Measurements from ENCODE around the gene TC2N.
"Not testable (repeated sequence)": the region's sequence is repeated elsewhere in the genome, so short reads cannot be mapped to it uniquely, and the experiment has no call there.

The TC2N gene

DNA sequence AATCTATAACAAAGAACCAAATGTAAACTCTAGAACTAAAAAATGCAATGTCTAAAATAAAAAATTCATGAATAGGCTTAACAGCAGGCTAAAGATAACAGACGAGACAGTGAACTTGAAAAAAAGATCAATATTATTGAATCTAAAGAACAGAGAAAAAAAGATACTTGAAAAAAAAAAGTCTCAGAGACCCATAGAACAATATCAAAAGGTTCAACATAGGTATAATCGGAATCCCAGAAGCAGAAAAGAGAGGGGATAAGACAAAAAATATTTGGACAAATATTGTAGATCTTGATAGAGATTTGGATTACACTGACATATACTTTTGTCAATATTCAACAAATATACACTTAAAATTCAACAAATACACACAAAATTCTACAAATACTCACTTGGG is 56.6 kb downstream of the TC2N start:
- TF ChIP-seq CTCF (IDR thresholded peaks at IDR 0.05; ENCODE audit: control insufficient read depth, insufficient read depth, low read depth, low read length, missing control alignments) = no peak
- no peak overlapping the region for H3K4me3 ChIP-seq (ENCODE audit: control insufficient read depth, low read depth, low read length)
- no peak for DNase-seq (ENCODE audit: low read depth)

- no peak overlapping the region for H3K4me3 ChIP-seq (ENCODE audit: control insufficient read depth, low read depth, low read length)
- DNase-seq (ENCODE audit: low read depth) = no peak
- no peak for TF ChIP-seq CTCF (IDR thresholded peaks at IDR 0.05; ENCODE audit: control insufficient read depth, insufficient read depth, low read depth, low read length, missing control alignments)
These were observed 60.6 kb downstream of the TC2N start for GRCh38 chr14:91806716-91807115.

- DNase-seq (ENCODE audit: low read depth); H3K4me3 ChIP-seq (ENCODE audit: control insufficient read depth, low read depth, low read length): not testable (repeated sequence)
These were observed 61.2 kb downstream of the TC2N start for GRCh38 chr14:91806094-91806493.

DNA sequence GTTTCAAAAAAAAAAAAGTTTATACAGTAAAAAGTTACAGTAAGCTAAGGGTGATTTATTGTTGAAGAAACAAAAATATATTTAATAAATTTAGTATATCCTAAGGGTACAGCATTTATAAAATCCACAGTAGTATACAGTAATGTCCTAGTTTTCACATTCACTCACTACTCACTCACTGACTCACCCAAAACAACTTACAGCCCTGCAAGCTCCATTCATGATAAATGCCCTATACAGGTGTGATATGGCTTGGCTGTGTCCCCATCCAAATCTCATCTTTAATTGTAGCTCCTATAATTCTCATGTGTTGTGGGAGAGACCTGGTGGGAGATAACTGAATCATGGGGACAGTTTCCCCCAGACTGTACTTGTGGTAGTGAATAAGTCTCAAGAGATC is 61.7 kb downstream of the TC2N start:
- no peak for TF ChIP-seq CTCF (IDR thresholded peaks at IDR 0.05; ENCODE audit: control insufficient read depth, insufficient read depth, low read depth, low read length, missing control alignments)
- DNase-seq (ENCODE audit: low read depth) = no peak
- H3K4me3 ChIP-seq (ENCODE audit: control insufficient read depth, low read depth, low read length) = no peak overlapping the region

DNA sequence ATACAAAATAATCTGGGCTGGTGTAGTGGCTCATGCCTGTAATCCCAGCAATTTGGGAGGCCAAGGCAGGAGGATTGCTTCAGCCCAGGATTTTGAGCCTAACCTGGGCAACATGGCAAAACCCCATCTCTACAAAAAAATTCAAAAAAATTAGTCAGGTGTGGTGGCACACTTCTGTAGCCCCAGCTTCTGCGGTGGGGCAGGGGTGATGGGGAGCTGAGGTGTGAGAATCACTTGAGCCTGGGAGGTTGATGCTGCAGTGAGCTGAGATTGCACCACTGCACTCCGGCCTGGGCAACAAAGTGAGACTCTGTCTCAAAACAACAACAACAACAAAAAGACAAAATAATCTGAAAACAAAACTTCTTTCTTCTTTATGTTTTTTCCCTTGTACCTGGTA is 66.0 kb downstream of the TC2N start:
- no peak for DNase-seq (ENCODE audit: low read depth)
- no peak overlapping the region for H3K4me3 ChIP-seq (ENCODE audit: control insufficient read depth, low read depth, low read length)
- no peak for TF ChIP-seq CTCF (IDR thresholded peaks at IDR 0.05; ENCODE audit: control insufficient read depth, insufficient read depth, low read depth, low read length, missing control alignments)

GRCh38 chr14:91796617-91797347 is 70.6 kb downstream of the TC2N start:
- DNase-seq (ENCODE audit: low read depth) = no peak
- no peak overlapping the region for H3K4me3 ChIP-seq (ENCODE audit: control insufficient read depth, low read depth, low read length)
- TF ChIP-seq CTCF (IDR thresholded peaks at IDR 0.05; ENCODE audit: control insufficient read depth, insufficient read depth, low read depth, low read length, missing control alignments) = no peak

GRCh38 chr14:91793704-91794103 is 73.6 kb downstream of the TC2N start:
- no peak for TF ChIP-seq CTCF (IDR thresholded peaks at IDR 0.05; ENCODE audit: control insufficient read depth, insufficient read depth, low read depth, low read length, missing control alignments)
- no peak for DNase-seq (ENCODE audit: low read depth)

More at GRCh38 chr14:91793704-91794103, 73.6 kb downstream of the TC2N start:
- H3K4me3 ChIP-seq (ENCODE audit: control insufficient read depth, low read depth, low read length) = no peak overlapping the region

Data from AG09309 (cell line).